HG02610 (cell line): ENCODE data around the gene SLC66A1.

ENCODE experiments used
- ATAC-seq: cut with Tn5 transposase; IDR thresholded peaks from one replicate; pipeline ENCODE4 v1.9.1; 2021; ENCODE audit warnings: mild to moderate bottlenecking, moderate library complexity; ENCODE audit not compliant: unreplicated experiment

The SLC66A1 gene

GRCh38 chr1:19375631-19376400 is 63.7 kb downstream of the SLC66A1 start:
- ATAC-seq: no peak

DNA sequence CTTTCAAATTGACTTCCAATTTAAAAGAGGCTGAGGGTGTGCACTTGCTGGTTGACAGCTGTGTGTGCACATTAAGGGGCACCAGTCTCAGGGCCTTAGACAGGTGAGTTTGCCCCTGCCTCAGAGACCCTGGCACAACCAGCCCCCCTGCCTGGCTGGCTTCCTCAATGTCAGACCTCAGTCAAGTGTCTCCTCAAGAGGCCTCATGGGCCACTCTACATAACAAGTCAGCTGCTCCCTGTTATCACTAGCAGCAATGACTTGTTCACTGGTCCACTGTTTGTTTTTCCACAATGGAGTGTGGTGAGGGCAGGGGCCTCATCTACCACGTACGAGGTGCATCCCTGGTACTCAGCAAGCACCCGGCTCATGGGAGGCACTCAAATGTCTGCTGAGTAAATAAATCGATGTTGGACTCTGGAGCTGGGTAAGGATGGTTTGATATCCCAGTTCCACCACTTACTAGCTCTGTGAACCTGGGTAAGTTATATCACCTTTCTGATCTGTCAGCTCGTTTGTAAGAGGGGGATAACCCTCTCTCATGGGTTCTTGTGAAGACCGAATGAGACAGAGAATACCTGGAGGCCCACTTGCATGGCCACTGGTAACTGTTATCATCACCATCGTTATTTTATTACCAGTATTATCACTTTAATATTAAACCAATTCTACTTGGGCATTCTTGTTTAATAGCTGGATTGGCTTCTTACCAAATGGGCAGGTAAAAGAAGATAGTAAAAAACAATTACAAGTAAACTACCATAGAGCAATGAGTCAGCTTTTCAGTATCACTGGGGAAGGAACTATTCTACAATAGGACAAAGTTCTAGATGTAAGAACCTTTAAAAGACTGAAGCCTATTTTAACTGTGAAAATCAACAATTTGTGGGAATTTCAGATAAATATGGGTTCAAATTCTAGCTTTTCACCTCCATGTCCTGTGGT is 64.6 kb downstream of the SLC66A1 start:
- ATAC-seq: no peak

GRCh38 chr1:19377812-19378718 is 65.9 kb downstream of the SLC66A1 start:
- ATAC-seq: no peak
